NCI-H2227 (cell line): ENCODE results near the gene SPAG7.

ENCODE experiments used
- DNase-seq: peaks from one replicate; lab custom pipeline; 2025; ENCODE audit not compliant: unreplicated experiment; lab: John Stamatoyannopoulos, UW

The SPAG7 gene

DNA sequence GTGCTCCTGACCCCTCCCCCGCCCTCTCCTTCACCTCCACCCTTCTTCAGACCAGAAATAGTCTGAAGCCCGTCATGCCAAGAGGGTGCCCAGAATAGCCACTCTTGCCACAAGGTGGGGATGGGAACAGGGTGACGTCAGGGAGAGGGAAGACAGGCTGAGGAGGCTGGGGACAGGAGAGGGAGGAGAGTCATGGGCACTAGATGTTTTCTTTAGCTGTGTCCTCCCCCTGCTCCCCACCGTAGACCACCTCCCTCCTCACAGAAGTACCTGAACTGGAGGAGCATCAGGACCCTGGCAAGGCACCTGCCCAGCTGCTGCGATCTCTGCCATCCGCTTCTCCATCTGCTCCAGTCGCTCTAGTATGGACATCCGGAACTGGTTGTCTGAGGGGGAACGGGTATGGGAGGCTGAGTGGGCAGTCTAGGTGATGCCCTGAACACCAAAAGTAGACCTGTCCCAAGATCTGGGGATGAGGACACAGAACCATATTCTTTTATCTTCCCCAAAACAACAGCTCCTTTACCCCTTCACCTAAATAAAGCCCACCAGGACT, 6.6 kb upstream of the SPAG7 start:
- no peak for DNase-seq

DNA sequence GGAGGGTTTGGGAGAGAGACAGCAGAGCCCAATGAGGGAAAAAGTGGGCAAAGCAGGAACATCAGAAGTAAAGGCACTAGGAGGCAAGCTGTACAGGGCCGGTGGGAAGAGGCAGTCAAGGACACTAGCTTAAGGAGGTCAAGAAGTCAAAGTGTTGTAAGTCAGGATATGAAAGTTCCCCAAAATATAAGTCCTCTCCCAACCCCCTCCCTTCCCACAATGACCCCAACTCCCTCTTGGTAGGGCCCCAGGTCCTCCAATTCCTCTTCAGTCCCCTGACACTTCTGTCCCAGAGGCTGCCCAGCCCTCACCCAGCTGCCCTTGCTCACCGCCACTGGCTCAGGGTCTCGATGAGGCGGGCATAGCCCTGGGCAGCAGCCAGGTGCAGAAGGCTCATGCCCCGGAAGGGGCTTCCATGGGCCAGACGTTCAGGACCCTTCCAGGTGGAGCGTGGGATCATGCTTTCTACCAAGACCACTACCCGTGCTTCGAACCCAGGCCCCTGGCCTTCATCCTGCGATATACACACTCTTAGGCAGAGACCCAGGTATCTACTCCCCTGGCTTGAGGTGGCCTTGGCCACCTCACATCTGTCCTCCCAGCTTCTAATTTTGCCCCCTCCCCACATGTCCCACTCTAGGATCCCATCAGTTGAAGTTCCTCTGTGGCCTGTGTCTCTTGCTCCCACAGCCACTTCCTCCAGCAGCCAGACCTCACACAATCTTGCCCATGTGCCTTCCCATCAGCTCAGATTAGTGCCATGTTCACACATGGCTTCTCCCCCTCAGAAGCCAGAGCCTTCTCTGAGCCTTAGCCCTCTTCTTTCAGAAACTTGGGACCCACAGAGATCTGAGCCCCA, 5.9 kb upstream of the SPAG7 start:
- DNase-seq: no peak

GRCh38 chr17:4972752-4973151, 5.1 kb upstream of the SPAG7 start:
- DNase-seq: no peak

GRCh38 chr17:4972322-4972721, 4.7 kb upstream of the SPAG7 start:
- DNase-seq: no peak

GRCh38 chr17:4971826-4972225, 4.2 kb upstream of the SPAG7 start:
- no peak for DNase-seq

DNA sequence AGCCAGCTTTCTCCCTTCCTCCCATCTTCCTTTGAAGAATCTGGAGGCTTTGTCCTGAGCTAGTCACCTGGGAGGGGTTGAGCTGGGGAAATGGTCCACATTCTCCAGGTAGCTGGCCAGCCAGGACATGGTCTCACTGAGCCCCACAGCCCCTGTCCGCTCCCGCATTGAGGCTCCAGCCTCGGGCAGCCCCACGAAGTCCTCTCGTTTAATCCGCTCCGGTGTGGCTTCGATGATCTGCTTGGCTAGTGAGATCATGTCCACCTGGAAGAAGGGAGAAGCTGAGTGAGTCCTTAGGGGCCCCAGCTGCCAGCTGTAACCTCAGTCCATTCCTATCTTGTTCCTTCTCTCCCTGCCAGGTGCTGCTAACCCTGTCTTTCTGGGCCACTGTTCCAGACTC, 2.7 kb upstream of the SPAG7 start:
- no peak for DNase-seq

GRCh38 chr17:4969551-4970173, 2.0 kb upstream of the SPAG7 start:
- DNase-seq: no peak

DNA sequence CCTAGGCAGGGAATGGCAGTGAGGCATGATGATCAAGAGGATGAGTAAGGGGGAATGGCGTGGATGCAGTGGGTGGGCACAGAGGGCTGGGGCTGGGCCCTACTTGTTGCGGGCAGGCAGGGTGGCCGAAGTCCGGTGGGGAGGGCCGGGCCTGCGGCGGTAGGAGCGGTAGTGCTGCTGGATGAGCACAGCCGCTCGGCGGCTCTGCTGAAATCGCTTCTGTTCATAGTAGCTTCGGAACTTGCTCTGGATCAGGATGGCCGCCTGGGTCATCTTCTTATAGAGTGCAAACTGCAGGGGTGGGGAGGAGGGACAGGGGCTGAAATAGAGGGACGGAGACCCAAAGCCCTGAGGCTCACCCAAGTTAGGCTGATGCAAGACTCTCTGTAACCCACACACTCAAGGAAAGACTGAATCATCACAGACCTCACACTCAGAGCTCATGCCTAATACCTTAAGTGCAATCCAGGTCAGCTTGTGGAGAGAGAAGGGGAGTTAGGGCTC, 1.5 kb upstream of the SPAG7 start:
- DNase-seq: no peak

DNA sequence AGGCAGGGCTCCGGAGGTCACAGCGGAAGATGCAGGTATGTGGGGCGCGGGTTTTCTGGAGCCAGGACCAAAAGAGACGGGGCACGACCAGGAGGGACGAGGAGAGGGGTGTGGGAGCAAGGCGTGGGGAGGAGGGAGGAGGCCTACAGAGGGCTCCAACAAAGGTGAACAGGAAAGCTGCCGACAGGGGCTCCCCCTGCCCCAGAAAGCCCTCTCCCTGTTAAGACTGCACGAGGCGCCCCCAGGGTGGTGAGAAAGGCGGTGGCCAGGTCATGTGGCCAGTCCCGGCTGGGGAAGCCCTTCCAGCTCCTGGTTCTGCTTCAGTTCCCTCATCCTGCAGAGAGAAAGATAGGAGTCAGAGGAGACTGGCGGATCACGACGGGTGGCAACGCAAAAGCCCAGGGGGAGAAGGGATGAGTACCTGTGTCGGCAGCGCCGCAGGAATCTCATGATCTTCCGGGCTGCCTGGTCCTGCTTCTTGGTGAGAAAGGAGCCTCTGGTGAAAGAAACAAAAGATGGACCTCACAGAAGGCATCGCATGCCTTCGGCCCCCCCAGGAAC, 949 bp upstream of the SPAG7 start:
- DNase-seq: peak; percentile 38

- DNase-seq: peak; percentile 96
Measured at GRCh38 chr17:4966844-4967538, 626 bp downstream of the SPAG7 start.

DNA sequence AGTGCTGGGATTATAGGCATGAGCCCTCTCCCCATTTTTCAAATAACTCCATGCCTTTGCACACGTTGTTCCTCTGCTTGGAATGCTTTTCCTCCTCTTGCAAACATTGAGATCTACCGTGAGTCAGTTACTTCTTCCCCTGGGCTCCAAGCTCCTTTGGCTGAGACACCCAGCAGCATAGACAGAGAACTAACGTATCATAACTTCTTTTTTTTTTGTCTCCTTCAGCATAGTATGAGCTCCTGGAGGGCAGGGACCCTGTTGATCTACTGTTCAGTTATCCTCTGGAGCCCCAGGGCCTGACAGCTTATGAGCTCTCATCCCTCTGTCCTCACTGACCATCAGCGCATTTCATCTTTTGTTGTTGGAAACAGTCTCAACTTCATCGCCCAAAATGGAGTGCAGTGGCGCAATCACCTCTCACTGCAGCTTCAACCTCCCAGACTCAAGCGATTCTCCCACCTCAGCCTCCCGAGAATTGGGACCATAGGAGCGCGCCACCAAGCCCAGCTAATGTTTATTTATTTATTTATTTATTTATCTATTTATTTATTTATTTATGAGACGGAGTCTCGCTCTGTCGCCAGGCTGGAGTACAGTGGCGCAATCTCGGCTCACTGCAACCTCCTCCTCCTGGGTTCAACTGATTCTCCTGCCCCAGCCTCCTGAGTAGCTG, 2.2 kb downstream of the SPAG7 start:
- DNase-seq: no peak

DNA sequence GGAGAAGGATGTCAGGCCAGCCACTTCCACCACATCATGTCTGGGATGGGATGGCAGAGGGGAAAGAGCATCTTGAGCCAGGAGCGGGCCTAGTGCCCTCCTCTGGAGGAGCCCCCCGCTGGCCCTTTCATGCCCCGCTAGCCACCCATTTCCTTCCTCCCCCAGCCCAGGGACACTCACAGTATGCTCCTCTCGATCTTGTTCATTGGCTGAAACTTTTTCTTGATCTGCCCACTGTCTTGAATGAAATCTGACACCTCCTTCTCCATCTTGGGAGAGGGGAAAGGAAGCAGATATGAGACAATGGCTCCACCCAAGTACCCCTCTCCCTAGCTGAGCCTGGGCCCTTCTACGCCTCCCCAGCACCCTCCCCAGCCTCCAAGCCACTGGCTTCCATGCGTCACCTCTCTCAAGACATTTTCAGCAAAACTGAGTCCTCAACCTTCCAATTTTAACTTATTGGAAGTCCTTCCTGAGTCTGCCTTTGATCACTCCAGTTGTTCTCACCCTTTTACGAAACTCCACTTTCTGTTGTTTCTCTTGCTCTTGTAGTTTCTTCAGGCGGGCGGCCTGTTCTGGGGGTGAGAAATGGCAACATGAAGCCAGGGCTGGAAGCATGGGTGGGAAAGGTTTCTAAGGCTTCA, 7.2 kb downstream of the SPAG7 start:
- no peak for DNase-seq

DNA sequence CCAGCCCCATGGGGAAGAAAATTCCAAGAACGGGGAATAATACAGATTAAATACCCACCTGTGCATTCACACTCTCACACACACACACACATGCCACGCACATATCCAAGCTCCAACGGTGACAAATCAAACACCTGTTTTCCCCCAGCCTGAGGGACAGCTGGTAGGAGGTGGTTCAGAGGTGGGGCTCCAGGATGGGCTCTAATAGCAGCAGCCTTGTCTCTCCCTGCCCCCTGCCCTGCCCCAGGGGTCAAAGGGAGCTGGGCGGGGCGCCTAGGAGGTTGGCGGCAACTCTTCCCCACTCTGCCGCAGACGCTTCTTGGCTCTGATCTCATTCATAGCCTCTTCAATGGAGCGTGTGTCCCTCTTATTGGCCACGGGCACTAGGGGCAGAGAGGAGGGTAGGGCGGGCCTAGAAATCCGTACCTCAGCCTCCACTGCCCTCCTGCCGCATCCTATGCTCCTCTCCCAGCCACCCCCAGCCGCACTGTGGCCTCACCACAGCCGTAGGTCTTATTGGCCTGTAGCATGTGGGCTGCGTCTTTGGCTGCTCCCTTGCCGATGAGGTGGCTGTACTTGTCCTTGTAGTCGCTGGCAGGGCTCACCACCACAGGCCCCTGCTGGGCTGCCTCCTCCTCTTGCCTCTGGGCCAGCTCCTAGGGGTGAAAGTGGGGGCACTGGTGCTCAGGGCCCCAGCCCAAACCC, 8.2 kb downstream of the SPAG7 start:
- DNase-seq: no peak

GRCh38 chr17:4958102-4958501, 9.5 kb downstream of the SPAG7 start:
- DNase-seq: no peak

DNA sequence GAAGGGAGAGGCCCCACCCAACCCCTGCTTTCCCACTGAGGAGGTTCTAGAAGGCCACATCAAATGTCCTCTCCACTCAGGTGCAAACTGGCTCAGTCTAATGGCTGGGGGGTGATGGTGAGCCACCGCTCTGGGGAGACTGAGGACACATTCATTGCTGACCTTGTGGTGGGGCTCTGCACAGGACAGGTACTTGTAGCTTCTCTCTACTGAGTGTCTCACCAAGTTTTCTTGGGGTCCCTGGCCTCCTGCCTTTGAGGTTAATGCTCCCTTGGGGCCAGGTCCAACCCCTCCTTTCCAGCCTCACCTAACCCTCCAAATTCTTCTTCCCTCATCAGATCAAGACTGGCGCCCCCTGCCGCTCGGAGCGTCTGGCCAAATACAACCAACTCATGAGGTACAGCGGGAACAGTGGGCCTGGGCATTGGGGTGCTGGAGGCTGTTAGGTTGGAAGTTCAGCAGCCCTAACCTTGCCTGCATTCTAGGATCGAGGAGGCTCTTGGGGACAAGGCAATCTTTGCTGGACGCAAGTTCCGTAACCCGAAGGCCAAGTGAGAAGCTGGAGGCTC, 11.0 kb downstream of the SPAG7 start:
- no peak for DNase-seq

GRCh38 chr17:4955091-4955490, 12.5 kb downstream of the SPAG7 start:
- DNase-seq: no peak

DNA sequence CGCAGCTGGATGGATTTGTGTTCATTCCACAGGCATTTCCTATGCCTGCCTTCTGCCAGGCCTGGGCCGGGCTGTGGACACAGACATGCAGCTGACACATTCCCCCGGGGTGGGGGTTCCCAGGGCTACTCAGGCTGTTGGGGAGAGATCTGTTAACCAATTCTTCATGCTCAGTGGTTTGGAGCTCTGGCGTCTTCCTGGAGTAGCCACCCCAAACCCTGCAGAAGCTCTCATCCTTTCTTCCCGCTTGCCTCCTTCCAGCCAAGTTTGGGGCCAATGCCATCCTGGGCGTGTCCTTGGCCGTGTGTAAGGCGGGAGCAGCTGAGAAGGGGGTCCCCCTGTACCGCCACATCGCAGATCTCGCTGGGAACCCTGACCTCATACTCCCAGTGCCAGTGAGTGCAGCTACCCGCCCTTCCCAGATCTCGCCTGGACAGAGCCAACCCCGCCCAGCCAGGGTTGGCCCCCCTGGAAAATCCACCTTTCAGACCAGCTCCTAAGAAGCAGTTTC, 14.1 kb downstream of the SPAG7 start:
- no peak for DNase-seq

DNA sequence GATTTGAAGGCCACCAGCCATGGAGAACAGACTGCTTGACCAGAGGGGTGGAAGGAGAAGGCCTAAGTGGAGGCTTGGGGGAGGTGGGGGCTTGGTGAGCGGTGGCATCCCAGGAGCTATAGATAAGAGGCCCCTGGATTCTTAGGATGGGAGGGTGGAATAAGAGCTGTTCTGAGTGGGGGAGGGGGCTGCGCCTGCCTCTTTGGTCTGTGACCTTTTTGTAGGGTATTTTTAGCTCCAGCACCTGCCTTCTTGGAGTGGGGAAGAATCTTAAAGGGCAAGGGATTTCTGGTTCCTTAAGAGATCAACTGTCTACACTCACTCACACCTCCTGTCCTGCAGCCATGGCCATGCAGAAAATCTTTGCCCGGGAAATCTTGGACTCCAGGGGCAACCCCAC, 16.1 kb downstream of the SPAG7 start:
- peak; percentile 21 for DNase-seq

DNA sequence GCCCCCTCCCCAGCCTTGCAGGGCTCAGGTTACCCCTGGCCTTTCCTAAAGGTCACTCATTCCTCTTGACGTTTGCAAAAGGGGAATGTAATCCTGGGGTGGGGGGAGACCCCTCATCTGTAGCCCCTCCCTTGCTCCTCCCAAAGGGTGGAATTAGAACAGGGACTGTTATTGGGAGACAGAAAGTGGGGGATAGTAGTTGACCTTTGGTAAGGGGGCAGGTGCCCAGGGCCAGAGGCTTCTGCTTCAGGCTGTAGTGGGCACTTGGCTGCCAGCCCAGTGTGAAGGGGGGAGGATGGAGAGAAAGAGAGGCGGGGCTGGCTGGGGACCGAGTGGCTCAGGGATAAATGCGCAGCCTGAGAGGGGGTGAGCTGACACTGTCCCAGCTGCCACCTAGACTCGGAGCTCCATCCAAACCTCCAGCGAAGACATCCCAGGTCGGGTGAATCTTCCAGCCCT, 16.8 kb downstream of the SPAG7 start, which contains the start of gene ENO3:
TSS of gene ENO3 (plus strand) at position 374 of the 459 bp plus-strand sequence. CDS start 711 bp downstream, outside the sequence.
- DNase-seq: peak; percentile 34
